Gastrocnemius medialis (tissue), 4 donors: ENCODE measurements around the gene DTHD1.

Experiments
- POLR2A ChIP-seq, 2 donors: fragments of 450-650 bp; IDR thresholded peaks; one replicate each; pipeline ENCODE4 v1.6.1; 2017; ENCODE audit warnings: antibody characterized with exemption in 2 of 2, mild to moderate bottlenecking in 2 of 2, moderate library complexity in 2 of 2
- TF ChIP-seq, protein P1 (sequence below), 5 experiments: fragments of 450-650 bp in 3 of 5; fragments of 200-600 bp in 2 of 5; sonication (generic) in 2 of 5; IDR thresholded peaks in 4 of 5; conservative IDR thresholded peaks in 1 of 5; 1 replicate in 4 of 5; 2 replicates in 1 of 5; pipeline ENCODE4 v1.5.1; 2016 to 2019; ENCODE audit warnings: antibody characterized with exemption in 5 of 5, mild to moderate bottlenecking in 3 of 5, moderate library complexity in 3 of 5

DNA sequence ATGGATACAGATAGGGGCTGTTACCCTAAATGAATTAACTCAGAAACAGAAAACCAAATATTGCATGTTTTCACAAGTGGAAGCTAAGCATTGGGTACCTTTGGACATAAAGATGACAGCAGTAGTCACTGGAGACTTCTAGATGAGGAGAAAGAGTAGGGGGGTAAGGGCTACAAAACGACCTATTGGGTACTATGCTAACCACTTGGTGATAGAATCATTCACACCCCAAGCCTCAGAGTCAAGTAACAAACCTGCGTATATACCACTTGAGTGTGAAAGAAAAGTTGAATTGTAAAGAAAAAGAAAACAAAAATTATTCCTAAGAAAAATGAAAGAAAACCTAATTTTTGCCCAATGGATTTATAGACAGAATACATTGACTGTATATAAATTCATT, 29.4 kb upstream of the DTHD1 start:
- TF ChIP-seq POLR2A (IDR thresholded peaks at IDR 0.05) = no peak
- TF ChIP-seq, protein P1, sequence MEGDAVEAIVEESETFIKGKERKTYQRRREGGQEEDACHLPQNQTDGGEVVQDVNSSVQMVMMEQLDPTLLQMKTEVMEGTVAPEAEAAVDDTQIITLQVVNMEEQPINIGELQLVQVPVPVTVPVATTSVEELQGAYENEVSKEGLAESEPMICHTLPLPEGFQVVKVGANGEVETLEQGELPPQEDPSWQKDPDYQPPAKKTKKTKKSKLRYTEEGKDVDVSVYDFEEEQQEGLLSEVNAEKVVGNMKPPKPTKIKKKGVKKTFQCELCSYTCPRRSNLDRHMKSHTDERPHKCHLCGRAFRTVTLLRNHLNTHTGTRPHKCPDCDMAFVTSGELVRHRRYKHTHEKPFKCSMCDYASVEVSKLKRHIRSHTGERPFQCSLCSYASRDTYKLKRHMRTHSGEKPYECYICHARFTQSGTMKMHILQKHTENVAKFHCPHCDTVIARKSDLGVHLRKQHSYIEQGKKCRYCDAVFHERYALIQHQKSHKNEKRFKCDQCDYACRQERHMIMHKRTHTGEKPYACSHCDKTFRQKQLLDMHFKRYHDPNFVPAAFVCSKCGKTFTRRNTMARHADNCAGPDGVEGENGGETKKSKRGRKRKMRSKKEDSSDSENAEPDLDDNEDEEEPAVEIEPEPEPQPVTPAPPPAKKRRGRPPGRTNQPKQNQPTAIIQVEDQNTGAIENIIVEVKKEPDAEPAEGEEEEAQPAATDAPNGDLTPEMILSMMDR (IDR thresholded peaks at IDR 0.05 in 4 of 5, conservative IDR thresholded peaks at IDR 0.05 in 1 of 5) = no peak
